ENCODE results near the gene PNP.
"Not testable (repeated sequence)": the region's sequence is repeated elsewhere in the genome, so short reads cannot be mapped to it uniquely, and the experiment has no call there.

The PNP gene

DNA sequence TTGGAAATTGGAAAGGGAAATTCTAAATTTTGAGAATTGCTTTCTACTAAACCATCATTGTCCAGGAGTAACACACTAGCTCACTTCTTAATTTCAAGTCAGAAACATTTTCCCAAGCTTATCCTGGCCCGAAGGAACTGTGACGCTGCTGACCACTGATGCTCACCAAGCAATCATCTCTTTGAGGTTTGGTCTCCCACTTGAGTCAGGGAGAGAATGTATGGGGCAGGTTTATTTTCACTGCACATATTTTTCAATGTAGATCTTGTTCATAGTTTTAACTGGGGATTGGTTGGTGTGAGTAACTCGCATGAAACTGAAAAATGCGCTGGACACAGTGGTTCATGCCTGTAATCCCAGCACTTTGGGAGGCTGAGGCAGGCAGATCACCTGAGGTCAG, 23.3 kb downstream of the PNP start:
- no peak for DNase-seq (ENCODE audit: low spot score)

DNA sequence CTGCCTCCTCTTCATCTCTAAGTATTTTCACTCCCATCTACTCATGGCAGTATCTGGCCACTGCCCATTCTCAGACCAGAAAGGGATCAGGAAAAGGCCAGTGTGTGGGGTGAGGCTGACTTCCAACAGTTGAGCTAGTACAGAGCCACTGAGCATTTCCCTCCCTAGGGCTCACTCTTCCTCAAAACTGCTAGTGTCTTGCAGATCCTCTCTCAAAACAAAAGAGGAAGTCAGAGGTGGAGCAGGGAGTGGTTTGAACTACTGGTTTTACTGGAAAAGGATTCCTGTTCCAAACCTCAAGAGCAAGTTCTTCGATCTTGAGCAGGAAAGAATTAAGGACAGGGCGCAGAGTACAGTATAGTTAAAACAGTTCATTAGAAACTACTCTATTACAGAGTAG, 24.4 kb downstream of the PNP start:
- DNase-seq (ENCODE audit: low spot score) = no peak

DNA sequence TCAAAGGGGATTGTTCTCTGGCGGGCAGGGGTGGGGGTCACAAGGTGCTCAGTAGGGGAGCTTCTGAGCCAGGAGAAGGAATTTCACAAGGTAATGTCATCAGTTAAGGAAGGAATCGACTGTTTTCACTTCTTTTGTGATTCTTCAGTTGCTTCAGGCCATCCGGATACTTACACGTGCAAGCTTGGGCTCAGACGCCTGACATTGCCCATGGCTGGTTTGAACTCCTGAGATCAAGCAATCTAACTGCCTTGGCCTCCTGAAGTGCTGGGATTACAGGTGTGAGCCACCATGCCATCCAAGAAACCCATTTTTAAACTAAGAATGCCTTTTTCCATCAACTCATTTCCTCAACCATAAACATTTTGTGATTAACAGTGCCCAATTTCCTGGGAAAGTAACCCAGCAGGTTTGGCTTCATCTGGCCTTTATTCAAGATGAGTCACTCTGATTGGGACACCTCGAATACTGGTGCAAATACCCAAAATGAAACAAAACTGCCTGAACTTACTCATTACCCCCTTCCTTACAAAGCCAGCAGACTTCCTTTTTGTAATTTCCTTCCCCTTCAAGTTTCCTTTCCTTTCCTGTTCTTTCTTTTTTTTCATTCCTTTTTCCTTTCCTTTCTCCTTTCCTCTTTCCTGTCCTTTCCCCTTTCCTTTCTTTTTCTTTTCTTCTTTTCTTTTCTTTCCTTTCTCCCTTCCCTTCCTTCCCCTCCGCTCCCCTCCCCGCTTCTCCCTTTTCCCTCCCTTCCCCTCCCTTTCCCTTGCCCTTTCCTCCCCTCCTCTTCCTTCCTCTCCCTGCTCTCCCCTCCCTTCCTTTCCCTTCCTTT, 25.9 kb downstream of the PNP start:
- no peak for DNase-seq (ENCODE audit: low spot score)

DNA sequence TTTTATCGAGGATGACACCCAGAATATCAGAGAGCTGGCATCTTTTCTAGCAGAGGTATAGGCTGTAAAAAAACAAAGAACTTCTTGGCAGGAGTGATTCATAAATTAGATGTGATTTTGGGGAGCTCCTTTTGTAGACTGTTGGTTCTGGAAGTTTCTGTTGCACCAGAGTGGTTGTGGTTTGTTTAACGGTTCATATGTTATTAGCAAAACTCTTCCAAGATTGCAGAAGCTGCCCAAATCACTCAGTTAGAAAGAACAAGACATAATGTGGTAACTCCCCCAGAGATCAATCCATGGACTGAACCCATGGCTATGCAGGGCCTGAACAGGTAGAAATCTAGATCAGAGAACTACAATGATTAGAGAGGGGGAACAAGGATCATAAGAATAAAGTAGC, 29.4 kb downstream of the PNP start:
- DNase-seq (ENCODE audit: low spot score) = no peak

DNA sequence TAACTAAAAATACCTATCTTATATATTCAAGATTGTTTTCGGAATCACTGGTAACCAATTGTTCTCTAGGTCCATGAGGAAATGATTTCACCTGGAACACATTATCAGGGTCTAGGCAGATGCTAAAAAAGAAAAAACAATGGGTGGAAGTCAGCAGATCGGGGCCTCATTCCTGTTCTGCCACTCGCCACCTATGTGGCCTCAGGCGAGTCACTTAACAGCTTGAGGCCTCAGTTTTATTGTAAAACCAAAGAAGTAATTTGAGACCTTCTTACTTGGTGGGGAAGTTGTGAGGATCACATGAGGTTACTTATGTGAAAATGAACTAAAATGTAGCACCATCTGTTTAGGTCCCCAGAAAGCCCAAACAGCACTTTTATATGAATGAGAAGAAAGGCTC, 29.9 kb downstream of the PNP start:
- DNase-seq (ENCODE audit: low spot score) = no peak

DNA sequence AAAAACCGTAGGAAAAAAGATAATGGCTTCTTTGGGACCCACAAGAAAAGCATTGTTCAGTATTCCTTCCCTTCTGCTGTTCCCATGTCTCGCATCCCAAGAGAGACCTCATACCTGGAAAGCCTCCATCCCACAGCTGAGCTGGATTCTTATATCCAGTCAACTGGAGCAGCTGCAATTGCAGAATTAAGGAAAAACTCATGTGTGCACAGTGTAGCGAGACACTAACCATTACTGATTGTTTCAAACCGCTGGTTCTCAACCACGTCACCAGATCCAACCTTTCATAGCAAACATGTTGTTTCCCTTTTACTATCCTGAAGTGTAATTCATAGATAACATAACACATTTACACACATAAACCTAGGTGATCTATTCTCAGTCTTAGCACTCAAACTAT, 30.7 kb downstream of the PNP start:
- no peak for DNase-seq (ENCODE audit: low spot score)

DNA sequence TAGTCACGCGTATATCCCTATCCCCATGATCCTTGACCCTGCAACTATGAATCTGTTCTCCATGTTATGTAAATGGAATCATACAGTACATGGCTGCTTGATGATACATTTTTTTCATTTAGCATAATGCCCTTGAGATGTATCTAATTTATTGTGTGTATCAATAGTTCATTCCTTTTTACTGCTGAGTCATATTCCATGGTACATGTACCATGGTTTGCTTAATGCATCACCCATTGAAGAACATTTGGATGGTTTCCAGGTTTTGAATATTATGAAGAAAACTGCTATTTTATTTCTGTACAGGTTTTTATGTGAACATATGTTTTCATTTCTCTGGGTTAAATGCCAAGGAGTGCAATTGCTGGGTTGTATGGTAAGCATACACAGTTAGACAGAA, 32.1 kb downstream of the PNP start:
- DNase-seq (ENCODE audit: low spot score) = no peak

DNA sequence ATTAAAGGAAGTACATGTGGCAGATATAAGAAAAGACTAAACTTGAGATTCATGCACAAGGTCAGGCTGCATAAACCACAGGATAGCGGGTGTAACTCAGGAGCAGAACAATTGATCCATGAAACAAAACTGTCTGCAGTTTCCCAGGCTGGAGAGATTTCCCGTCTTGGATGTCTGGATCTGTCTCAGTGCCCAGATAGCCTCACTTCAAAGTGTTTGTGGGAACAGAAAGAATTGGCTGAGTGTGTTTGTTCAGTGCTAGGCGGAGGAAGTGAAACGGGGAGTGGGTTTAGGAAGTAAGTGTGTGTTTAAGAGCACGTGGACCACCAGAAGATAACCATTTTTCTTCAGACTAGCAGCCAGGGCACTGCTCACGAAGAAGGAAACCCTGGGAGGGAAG, 34.7 kb downstream of the PNP start:
- no peak for DNase-seq (ENCODE audit: low spot score)

DNA sequence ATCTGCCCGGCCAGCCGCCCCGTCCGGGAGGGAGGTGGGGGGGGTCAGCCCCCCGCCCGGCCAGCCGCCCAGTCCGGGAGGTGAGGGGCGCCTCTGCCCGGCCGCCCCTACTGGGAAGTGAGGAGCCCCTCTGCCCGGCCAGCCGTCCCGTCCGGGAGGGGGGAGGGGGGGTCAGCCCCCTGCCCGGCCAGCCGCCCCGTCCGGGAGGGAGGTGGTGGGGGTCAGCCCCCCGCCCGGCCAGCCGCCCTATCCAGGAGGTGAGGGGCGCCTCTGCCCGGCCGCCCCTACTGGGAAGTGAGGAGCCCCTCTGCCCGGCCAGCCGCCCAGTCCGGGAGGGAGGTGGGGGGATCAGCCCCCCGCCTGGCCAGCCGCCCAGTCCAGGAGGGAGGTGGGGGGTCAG, 37.1 kb downstream of the PNP start:
- not testable (repeated sequence) for DNase-seq (ENCODE audit: low spot score)

DNA sequence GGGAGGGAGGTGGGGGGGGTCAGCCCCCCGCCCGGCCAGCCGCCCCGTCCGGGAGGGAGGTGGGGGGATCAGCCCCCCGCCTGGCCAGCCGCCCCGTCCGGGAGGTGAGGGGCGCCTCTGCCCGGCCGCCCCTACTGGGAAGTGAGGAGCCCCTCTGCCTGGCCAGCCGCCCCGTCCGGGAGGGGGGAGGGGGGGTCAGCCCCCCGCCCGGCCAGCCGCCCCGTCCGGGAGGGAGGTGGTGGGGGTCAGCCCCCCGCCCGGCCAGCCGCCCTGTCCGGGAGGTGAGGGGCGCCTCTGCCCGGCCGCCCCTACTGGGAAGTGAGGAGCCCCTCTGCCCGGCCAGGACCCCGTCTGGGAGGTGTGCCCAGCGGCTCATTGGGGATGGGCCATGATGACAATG, 37.5 kb downstream of the PNP start:
- DNase-seq (ENCODE audit: low spot score) = not testable (repeated sequence)

DNA sequence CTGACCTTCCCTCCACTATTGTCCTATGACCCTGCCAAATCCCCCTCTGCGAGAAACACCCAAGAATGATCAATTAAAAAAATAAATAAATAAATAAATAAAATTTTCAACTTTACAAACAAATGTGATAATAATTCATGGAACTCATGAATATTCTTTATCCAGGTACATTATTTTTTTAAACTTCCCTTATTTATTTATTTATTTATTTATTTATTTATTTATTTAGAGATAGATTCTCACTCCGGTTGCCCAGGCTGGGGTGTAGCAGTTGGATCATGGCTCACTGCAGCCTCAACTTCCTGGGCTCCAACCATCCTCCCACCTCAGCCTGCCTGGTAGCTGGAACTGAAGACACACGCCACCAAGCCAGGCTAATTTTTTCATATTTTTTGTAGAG, 38.3 kb downstream of the PNP start:
- not testable (repeated sequence) for DNase-seq (ENCODE audit: low spot score)

DNA sequence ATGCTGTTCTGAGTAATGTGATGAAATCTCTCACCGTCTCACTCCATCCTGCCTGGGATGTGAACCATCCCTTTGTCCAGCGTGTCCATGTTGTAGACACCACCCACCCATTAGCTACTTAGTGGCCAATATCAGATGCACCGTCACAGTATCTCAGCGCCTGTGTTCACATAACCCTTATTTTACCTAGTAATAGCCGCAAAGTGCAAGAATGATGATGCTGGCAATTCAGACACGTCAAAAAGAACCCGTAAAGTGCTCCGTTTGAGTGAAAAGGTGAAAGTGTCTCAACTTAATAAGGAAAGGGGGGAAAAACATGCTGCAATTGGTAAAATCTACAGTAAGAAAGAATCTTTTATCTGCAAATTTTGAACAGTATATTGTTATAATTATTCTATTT, 39.2 kb downstream of the PNP start:
- no peak for DNase-seq (ENCODE audit: low spot score)

DNA sequence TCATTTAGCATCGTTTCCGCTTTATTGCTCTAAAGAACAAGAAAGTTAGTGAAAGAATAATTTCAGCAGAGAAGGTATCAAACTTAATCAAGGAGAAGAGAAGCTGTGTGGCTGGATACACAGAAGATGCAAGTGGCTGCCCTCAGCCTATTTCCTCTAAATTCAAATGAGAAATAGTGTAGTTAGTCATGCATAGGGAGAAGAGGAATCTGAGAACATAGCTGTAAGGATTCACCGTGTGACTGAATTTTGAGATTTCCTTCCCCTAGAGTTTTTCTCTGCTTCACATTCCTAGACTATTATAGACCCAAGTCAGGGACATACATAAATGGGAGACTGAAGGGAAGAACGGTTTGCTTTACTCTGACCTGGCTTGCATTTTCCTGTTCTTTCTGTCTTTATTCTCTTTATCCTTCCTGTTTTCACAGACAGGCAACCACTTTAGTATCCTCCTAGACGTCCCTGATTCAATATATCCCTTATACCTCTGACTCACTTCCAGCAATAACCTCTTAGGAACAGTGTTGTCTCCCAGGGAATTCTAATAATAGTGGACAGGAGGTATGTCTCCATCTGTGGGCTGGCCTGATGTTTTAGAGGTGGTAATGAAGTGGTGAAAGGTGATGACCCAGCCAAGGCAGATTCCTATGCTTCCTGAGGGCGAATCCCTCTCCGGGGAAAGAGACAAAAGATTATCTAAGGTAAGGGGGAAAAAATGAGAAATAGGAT, 43.1 kb downstream of the PNP start:
- DNase-seq (ENCODE audit: low spot score) = no peak

DNA sequence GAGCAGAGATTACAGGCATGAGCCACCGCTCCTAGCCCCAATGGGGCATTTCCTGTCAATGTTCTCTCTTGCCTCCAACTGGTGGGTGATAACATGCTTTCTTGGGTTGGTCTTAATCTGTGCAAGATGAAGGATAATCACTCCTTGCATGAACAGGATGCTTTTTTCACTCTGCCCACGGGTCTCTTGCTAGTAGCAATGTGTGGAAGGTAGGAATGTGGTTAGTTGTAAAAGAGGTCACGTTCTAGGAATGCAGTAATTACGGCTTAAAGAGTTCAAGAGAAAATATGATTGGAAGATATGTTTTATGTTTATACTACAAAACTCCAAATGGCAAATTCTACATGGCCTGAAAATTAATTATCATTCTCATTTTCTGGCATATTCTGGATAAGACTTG, 46.6 kb downstream of the PNP start:
- no peak for DNase-seq (ENCODE audit: low spot score)

DNA sequence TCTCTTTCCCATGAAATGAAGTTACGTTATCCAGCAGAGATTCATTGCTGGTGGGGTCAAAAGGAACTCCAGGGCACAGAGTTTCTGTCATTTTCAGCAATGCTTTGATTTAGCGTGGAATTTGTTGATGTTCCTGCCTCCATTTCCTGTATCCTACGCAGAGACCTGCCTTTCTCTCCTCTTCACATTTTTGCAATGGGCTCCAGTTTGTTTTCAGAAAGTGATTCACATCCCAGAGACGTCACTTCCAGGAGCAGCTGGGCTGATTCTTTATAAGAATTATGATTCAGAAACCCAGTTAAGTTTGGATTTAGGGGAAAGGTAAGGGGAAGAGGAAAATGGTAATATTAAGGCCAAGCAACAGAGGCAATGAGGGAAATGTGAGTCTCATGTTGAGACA, 47.7 kb downstream of the PNP start:
- no peak for DNase-seq (ENCODE audit: low spot score)

DNA sequence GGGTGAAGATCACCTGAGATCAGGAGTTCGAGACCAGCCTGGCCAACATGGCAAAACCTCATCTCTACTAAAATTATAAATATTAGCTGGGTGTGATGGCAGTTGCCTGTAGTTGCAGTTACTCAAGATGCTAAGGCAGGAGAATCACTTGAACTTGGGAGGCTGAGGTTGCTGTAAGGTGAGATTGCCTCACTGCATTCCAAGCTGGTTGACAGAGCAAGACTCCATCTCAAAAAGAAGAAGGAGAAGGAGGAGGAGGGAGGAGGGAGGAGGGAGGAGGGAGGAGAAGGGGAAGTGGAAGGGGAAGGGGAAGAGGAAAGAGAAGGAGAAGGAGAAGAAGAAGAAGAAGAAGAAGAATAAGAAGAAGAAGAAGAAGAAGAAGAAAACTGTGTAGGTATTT, 53.1 kb downstream of the PNP start:
- no peak for DNase-seq (ENCODE audit: low spot score)

DNA sequence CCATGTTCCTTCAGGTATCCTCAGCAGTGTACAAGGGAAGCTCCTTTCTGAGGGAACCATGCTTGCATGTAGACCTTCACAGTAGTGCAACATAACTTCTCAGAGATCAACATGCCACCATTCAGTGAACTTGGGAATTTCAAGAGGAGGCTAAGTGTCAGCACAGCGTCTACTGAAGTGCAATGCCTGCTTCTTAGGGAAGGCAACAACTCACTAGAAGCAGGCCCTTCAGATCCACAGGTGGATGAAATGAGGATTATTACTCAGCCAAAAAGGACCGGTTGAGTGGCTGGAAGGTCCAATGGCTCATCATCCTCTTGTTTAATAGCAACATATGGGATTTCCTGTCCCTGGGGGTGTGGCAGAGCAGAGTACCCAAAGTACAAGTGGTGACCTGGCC, 54.8 kb downstream of the PNP start:
- no peak for DNase-seq (ENCODE audit: low spot score)

All from left forelimb (tissue), 1 donor.